ENCODE data around the gene NPTX2. TPM values are rescaled to one million over a fixed set of nuclear protein-coding genes. Genes with fewer than 3 reads are reported as not detected.

The NPTX2 gene
- total and polyA plus RNA-seq, 2 experiments from 2014 or later, result 8.2 to 24.1 TPM

- H3K4me1 ChIP-seq (ENCODE audit: insufficient read depth), result no peaks in the 10 kb centered on the region
- Mint-ChIP-seq H3K27me3 (ENCODE audit: insufficient read depth, low read depth, poor library complexity) (peaks cover 7% of the 10 kb centered on the region), H3K27ac (no peak overlapping the region), H3K4me1 (no peaks in the 10 kb centered on the region), H3K36me3 (ENCODE audit: low read depth) (no peaks in the 10 kb centered on the region), H3K4me3 (no peak overlapping the region), H3K9me3 (no peaks in the 10 kb centered on the region)
- H3K9me2 ChIP-seq (ENCODE audit: insufficient read depth), result no peaks in the 10 kb centered on the region
- H2AFZ ChIP-seq, result no peak overlapping the region
- no peaks in the 10 kb centered on the region; the same call in 1 of the 2 replicates for H4K20me1 ChIP-seq (replicated peaks; ENCODE audit: insufficient read depth)
- DNase-seq (ENCODE audit: low spot score), result no peak
- H3K79me2 ChIP-seq (replicated peaks; ENCODE audit: insufficient read depth), result no peaks in the 10 kb centered on the region
- no peak overlapping the region for H3K27ac ChIP-seq (ENCODE audit: low read depth)
- H3K4me2 ChIP-seq, result no peak overlapping the region
- H3K4me3 ChIP-seq, result no peak overlapping the region
- ATAC-seq, result no peak
- TF ChIP-seq EZH2 (IDR thresholded peaks at IDR 0.05; ENCODE audit: low read depth, unreplicated experiment), result no peak
- no peak for TF ChIP-seq POLR2AphosphoS5 (IDR thresholded peaks at IDR 0.05; ENCODE audit: low read depth)
- TF ChIP-seq ZNF331 (CRISPR knock-in tag; IDR thresholded peaks at IDR 0.05; ENCODE audit: low read depth), result no peak
- TF ChIP-seq ETS1 (IDR thresholded peaks at IDR 0.05), result no peak
- peaks cover 4% of the 10 kb centered on the region; the same call in 1 of the 2 replicates for H3K27me3 ChIP-seq (ENCODE audit: insufficient read depth)
- H3K36me3 ChIP-seq (ENCODE audit: insufficient read depth), result no peaks in the 10 kb centered on the region
- no peaks in the 10 kb centered on the region for H3F3A ChIP-seq (replicated peaks; ENCODE audit: low read depth)
These were observed 44.5 kb downstream of the NPTX2 start for GRCh38 chr7:98661607-98662006.

GRCh38 chr7:98662289-98662688 is 45.2 kb downstream of the NPTX2 start:
- Histone ChIP-seq H4K20me1 (replicated peaks; ENCODE audit: insufficient read depth) (no peaks in the 10 kb centered on the region; the same call in 1 of the 2 replicates), H3K36me3 (ENCODE audit: insufficient read depth) (no peaks in the 10 kb centered on the region), H3K4me1 (ENCODE audit: insufficient read depth) (no peaks in the 10 kb centered on the region), H3K4me2 (no peak overlapping the region), H3K79me2 (replicated peaks; ENCODE audit: insufficient read depth) (no peaks in the 10 kb centered on the region), H3K27me3 (ENCODE audit: insufficient read depth) (peaks cover 11% of the 10 kb centered on the region), H3K27ac (ENCODE audit: low read depth) (no peak overlapping the region), H3K4me3 (no peak overlapping the region), H2AFZ (no peak overlapping the region), H3F3A (replicated peaks; ENCODE audit: low read depth) (no peaks in the 10 kb centered on the region), H3K9me2 (ENCODE audit: insufficient read depth) (no peaks in the 10 kb centered on the region)
- H3K36me3 Mint-ChIP-seq (ENCODE audit: low read depth), result no peaks in the 10 kb centered on the region
- H3K27ac Mint-ChIP-seq, result no peak overlapping the region
- no peaks in the 10 kb centered on the region for H3K9me3 Mint-ChIP-seq
- H3K27me3 Mint-ChIP-seq (ENCODE audit: insufficient read depth, low read depth, poor library complexity), result peaks cover 7% of the 10 kb centered on the region
- no peak for ATAC-seq
- no peak overlapping the region for H3K4me3 Mint-ChIP-seq
- no peak for DNase-seq (ENCODE audit: low spot score)
- H3K4me1 Mint-ChIP-seq, result no peaks in the 10 kb centered on the region
- TF ChIP-seq EZH2phosphoT487 (IDR thresholded peaks at IDR 0.05; ENCODE audit: unreplicated experiment) (no peak), CTCF (conservative IDR thresholded peaks at IDR 0.05; ENCODE audit: low read depth in 2 of 2) (no peak), POLR2AphosphoS5 (IDR thresholded peaks at IDR 0.05; ENCODE audit: low read depth) (no peak), CREB1 (CRISPR knock-in tag; IDR thresholded peaks at IDR 0.05; ENCODE audit: low read depth) (no peak), STAT1 (IDR thresholded peaks at IDR 0.05; ENCODE audit: unreplicated experiment) (no peak), ETS1 (IDR thresholded peaks at IDR 0.05) (no peak), EZH2 (IDR thresholded peaks at IDR 0.05; ENCODE audit: low read depth, unreplicated experiment) (no peak), REST (IDR thresholded peaks at IDR 0.05; ENCODE audit: unreplicated experiment) (no peak), NANOG (IDR thresholded peaks at IDR 0.05; ENCODE audit: borderline replicate concordance) (no peak), ZNF331 (CRISPR knock-in tag; IDR thresholded peaks at IDR 0.05; ENCODE audit: low read depth) (no peak), JUNB (IDR thresholded peaks at IDR 0.05; ENCODE audit: unreplicated experiment) (no peak), ZNF114 (CRISPR knock-in tag; IDR thresholded peaks at IDR 0.05) (no peak)

Data from GM23338 (cell line).